Measurements from ENCODE around the gene NCOR2.

Gene NCOR2

DNA sequence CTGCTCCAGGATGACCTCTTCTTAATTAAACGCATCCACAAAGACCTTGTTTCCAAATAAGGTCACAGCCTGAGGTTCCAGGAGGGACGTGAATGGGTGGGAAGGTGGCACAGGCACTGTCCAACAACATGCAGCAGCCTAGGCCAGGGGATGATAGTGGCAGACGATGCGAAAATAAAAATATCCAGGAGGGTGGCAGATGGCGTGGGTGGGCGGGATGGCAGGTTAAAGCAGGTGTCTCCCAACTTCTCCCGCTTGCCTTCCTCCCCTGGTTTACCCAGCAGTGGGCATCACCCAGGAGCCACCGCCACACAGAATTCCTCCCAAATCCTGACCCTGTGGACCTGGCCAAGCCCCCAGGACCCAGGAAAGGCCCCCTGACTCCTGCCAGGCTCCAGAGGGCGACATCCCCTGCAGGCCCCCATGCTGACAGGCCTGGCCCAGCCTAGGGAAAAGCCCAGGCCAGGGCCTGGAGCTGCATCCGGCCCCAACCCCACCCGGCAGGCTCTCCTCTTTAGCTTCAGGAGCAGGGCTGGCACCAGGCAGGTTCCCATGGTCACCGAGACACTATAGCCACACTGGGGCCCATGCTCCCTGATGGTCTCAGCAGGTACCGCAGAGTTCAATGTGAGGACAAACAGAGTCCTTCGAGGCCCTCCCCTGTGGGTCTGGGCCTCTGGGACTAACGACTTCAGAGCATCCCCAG, 9.7 kb downstream of the NCOR2 start:
- no peak for DNase-seq

DNA sequence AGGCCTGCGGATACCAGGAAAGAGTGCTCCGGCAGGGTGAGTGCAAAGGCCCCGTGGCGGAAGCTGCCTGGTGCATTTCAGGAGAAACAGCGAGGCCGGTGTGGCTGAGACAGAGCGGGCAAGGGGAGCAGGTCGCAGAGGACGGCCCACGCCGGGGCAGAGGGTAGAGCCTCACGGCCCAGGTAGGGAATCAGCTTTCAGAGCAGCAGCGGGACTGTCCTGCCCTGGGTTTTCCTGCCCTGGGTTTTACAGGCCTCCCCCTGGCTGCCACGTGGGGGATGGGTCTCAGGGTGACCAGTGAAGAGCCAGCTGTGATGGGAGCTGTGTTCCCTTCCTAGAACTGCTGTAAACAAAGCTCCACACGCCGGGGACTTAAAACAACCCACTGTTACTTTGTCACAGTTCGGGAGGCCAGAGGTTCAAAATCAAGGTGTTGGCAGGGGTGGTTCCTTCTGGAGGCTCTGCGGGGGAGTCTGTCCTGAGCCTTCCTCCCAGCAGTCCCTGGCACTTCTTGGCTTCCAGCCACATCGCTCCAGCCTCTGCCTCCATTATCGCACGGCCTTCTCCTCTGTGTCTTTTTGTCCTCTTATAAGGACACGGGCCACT, 10.4 kb downstream of the NCOR2 start:
- DNase-seq: no peak

DNA sequence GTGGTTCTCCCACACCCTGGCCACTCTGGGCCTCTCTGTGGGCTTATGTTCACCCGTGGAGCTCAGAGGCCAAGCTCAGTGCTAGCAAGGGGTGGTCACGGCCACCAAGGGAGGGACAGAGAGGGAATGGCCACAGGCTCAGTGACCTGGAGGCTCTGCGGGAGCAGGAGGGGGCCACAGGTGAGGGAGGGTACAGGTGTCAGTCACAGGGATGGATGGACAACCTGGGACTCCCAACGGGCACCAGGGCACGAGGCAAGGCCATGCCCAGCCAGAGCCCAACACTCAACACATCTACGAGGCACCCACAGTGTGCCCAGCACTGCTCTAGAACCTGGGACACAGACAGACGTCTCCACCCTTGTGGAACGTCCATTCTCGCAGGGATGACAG, 11.3 kb downstream of the NCOR2 start:
- DNase-seq: no peak

DNA sequence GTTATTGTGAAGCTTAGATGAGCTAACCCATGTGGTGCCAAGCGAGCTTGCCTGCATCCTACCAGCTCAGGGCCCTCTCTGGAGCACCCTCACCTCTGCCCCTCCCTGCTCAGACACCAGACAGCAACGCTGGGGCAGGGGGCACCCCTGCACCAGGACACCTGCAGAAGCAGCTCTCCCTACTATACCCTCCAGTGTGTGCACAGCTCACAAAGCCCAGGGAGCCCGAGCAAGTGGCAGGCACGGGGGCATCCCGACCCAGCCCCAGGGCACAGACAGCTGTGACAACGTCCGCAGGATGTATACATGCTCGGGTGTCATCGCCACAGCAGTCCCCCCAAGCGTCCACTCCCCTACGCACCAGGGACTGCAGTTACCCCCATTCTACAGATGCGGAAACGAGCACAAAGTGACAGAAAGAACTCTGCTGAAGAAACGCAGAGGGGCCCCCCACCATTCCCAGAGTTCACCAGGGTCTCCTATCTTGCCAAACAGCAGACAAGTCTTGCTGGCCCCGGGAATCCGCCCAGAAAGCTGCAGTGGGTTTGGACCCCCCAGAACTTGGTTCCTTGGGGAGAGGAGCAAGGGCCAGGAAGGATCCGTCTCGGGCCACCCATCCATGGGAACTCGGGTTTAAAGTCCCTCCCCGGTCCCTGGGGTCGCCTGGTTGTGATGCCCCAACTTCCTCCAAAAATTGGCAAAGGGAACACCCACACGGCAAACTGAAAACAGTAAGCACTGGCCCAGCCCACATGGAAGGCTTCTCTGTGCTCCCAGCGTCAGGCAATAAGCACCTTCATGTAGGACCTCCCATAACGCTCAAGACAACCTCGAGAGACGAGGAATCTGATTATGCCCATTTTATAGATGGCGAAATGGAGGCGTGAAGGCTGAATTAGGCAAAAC, 12.0 kb downstream of the NCOR2 start:
- DNase-seq: no peak

DNA sequence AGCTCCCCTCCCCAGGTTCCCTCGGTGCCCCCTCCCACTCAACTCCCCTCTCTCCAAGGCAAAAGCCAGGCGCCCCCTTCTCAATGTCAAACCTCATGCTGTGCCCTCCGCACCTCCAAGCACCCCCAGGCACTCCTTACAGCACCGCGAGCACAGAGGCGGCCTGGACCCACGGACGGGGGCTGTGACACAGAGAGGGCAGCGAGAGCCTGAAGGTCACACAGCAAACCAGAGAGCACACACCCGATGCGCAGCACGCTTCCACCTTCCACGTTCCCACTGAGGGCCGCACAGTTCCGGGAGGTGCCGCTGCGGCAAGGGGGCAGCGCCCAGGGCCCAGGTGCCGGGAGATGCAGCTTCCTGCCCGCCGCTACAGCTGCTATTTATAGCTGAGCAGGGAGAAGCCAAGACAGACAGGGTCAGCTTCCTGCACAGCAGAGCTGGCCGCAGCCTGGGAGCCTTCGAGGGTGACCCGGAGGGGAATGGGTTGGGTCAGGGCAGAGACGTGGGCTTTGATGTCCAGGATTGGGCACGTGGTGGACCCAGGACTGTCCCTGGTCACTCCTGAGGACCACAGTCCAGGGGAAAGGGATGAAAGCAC, 12.9 kb downstream of the NCOR2 start:
- no peak for DNase-seq

DNA sequence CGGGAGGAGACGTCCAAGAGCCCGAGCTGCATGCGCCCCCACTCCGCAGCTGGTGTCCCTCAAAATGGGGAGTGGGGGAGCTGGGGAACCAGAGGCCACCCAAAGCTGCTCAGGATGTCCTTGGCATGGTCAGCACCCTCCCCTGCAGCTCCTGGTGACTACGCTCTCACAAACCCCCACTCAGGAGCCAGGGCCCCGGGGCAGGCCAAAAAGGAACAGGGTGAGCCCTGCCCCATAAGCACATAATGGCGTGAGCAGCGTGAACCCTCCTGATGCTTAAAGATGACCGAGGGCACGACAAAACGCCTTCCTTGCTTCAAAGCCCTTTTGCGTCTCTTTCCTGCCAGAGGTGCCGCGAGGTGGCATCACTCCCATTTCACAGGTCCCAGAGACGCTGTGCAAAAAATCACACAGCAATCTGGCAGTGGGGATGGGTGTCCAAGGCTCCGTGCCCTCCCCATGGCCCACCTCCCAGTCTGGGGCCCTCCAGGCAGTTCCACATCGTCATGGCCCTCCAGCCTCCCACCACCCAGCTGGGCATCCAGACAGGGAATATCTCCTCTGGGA, 13.5 kb downstream of the NCOR2 start:
- DNase-seq: no peak

DNA sequence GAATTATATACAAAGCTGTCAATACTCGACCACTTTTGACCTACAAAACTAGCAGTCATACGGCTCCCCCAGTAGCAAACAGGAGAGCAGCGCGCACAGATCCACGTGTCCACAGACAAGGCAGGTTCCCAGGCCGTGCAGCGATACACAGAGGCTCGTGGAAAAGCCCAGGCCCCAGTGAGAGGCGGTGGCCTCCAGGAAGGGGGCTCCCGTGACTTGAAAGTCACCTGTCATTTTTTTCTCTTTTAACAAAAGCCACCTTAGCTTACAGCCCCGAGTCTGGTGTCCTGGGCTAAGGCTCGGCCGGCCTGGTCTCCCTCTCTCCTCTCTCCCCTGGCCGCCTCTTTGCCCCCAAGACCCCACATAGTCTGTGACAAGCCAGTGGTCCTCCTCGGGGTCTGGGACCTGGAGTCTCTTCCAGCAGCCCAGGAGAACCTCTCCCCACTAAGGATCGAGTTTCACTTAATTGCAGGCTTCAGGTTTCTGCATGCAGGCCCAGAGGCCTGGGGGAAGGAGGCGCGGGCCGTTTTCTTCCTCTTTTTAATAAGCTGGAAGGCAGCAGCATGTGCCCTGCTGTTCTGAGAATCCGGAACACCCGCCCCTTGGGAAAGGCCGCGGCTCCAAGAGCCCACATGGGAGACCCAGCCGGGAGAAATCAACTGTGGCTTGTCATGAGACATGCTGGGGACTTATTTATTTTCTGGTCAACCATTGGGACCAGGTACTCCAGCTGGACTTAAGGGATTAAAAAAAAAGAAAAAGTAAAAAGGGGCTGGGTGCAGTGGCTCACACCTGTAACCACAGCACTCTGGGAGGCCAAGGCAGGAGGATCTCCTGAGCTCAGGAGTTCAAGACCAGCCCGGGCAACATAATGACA, 15.9 kb downstream of the NCOR2 start:
- DNase-seq: no peak

DNA sequence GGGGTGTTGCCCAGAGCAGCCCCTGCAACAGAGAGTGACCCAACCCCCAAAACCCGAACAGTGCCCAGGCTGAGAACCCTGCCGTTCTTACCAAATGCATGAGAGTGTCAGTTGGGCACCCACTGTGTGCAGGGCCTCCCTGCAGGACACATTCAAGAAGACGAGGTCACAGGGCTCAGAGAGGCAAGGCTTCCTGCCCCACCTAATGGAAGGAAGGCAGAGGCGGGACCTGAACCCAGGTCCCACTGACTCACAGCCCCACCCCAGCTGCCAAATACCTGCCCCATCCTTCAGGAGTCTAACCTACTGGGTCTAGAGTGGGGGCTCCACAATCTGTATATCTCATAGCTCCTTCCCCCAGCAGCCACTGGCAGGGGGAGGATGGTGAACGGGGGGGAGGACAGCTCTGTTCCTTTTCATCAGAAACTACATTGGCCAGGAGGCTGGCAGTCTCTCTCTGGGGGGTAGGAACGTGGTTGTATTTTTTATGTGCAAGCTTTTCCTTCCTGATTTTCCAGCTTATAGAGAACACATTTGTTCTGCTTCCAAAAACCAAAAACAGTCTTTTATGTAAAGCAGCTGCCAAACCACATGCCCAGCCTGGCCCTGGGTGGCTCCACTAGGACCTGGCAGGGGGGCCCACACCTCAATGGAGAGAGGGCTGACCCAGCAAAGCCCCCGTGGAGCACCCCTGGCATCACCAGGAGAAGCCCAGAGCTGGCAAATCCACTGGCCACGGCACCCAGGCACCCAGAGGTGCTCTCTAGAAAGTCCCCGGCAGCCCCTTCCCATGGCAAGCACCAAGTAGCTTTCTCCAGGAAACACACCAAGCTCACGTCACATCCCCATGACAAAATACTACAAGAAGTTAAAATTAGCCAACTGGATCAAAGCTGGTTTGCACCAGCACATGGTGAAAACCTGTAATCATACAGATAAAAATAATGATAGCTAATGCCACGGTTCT, 17.0 kb downstream of the NCOR2 start:
- no peak for DNase-seq

DNA sequence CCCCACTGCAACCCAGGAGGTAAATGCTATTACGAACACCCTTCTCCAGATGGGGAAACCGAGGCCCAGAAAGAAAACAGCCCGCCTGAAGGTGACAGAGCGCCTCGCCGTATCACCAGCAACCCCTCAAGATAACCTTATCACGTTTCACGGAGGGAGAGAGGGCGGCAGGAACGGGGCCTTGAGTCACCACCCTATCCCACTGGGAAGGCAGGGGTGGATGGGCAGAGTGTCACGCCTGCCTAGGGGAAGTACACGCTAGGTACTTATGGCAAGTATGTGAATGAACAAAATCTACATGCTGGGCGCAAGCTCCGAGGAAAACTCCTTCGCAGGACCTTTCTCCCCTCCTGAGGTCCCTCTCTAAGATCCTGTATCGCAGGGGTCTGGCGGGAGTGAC, 17.8 kb downstream of the NCOR2 start:
- no peak for DNase-seq

DNA sequence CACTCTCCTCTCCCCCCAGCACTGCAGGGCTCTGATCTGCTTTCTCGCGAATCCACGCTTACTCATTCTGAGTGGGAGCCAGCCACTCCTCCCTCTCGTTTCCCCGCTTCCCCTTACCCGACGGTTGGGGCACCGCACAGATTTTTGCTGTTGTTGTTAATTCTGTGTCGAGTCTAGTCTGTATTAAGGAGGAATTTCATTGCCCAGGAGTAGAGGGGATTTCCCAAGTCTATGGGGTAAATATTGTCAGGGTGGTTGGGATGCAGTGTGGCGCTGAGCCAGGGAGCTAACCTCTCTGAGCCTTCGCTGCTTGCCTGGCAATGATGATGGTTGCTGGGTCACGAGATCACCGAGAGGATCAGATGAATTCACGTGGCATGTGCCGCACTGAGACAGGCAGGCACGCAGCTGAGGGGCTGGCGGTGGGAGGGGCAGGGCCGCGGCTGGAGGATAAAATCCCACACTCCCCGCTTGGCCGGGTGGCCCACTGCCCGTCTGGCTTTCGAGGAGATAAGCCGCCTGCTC, 18.5 kb downstream of the NCOR2 start:
- DNase-seq: no peak

DNA sequence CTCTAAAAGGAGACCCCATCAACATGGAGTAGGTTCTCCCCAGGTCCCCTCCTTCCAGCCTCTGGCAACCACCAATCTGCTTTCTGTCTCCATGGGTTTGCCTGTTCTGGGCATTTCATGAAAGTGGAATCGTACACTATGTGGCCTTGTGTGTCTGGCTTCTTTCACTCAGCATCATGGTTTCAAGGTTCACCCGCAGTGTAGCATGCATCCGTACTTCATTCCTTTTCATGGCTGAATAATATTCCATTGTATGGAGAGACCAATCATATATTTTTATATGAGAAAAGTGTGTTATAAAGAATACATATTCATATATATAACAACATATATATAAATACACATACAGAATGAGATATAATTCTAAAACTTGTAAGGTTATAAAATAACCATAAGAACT, 19.8 kb downstream of the NCOR2 start:
- no peak for DNase-seq

DNA sequence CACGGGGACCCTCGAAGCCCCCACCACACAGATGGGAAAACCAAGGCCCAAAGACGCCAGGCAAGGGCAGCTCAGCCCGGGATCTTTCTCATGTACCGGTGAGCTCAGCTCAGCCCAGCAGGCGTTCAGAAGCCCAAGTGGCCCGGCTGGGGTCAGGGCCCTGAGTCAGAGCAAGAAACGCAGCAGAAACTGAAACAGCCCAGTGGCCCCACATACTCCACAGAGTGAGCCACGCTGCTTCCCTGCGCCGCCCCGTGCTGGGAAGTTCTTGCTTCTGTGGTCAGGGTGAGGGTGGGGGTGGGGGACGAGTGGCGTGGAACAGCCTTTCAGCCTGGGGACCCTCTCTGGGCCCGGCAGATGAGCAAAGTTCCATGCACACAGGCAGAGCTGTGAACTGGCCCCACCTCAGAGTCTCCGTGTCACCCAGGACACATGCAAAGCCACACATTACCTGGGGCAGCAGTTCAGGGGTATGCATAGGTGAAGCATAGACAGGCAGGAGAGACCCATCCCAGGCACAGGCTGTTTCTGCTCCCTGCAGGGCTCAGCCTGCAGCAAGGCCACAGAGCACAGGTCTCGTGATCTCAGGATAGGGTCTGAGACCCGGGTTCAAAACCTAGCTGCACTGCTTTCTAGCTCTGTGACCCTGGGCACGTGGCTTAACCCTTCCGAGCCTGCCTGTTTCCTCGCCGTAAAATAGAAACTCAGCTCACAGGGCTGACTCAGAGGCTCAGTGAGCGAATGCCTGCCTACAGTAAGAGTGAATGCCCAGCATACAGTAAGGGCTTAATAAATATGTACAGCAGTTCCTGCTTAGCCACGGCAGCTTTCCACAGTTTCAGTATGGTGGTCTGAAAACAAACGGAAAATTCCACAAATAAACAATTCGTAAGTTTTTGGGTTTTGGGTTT, 21.6 kb downstream of the NCOR2 start:
- peak; percentile 76 for DNase-seq

DNA sequence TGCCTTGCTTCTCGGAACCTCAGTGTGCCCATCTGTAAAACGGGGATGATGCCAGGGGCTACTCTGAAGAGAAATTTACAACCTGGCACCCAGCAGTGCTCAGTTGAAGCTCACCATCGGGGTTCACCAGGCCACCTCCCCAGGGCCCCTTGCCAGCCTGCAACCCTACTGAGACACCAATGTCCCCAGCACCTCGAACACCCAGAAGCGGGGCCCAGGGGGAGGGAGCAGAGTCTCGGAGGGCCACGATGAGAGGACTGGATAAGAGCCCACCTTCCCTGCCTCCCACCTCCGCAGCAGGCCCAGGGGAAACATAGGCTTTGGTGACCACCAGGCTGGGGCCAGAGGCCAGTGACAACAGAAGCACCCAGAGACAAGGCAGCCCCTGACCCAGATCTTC, 22.4 kb downstream of the NCOR2 start:
- no peak for DNase-seq

DNA sequence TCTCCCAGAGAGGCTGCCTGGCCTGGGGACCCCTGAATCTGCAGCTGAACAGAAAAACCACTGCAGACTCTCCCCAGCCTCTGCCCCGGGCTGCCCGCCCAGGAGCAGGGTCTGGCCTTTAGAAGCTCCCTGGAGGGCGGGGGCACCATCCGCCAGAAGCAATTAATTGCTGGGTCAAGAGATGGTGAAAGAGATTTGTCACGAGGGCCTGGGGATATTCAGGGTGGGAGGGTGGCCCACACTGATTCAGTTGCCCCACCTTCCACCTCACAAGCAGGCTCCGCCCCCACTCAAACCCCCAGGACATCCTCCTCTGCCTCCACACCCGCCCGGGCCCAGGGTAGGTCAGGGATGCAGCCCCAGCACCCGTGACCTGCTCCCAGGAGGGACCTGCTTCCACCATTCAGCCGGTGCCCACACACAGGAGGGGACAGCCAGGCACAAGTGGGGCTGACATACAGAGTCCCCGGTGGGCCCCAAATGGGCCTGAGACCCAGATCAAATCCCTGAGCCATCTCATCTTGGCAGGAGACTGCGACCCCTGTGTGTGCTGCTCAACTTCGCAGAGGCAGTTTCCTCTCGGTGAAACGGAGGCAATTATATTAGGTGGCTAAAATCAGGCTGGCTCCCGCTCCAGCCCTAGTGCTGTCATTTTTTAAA, 23.0 kb downstream of the NCOR2 start:
- no peak for DNase-seq

DNA sequence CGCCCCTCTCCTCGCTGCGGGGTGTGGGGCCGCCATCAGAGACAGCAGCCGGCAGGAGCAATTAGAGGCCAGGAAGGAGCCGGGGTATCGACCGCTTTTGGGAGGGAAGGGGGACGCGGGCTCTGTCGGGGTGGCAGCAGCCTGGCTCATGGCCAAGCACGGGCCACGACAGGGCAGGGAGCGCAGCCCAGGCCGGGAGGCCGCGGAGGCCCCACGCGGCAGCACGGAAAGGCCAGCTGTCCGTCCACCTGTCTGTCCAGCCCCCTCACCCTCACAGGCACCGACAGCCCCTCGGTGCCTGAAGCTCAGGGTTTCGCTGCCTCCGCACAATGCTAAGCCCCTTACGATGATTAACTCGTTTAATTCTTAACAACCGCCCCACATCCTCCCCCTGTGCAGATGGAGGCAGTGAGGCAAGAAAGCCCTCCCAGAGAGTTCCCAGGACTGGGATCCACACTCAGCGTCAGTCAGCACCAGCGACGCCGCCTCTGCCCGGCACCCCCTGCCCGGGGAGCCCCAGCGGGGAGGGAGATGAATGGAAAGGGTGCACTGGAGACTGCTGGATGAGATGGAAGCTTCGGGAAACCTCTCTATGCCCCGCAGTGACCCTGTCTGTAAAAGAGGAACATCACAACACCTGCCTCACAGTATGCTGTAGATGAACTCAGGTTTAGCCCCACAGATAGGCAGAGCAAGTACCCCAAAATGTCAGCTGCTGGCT, 23.7 kb downstream of the NCOR2 start:
- no peak for DNase-seq

DNA sequence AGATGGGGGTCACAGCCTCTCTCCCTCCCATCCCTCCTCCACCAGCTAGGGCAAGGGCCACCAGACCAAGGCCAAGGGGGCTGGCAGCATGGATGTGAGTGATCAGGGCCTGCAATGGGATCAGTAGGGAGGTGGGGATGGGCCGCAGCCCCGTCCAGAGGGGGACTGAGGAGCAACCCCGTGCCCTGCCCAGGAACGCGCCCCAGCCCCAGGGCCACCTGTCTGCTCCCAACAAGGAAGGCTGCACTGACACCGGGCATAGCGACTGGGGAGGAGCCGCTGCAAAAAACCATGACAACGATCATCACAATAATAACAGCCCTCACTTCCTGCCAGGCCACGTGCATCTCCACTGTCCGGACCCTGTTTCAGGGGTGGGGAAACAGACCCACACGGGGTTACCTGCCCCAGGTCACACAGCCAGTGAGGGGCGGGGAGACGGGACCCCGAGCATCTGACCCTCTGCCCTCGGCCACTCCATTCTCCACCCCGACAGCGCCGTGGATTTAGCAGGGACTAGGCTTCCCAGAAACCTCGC, 24.3 kb downstream of the NCOR2 start:
- no peak for DNase-seq

DNA sequence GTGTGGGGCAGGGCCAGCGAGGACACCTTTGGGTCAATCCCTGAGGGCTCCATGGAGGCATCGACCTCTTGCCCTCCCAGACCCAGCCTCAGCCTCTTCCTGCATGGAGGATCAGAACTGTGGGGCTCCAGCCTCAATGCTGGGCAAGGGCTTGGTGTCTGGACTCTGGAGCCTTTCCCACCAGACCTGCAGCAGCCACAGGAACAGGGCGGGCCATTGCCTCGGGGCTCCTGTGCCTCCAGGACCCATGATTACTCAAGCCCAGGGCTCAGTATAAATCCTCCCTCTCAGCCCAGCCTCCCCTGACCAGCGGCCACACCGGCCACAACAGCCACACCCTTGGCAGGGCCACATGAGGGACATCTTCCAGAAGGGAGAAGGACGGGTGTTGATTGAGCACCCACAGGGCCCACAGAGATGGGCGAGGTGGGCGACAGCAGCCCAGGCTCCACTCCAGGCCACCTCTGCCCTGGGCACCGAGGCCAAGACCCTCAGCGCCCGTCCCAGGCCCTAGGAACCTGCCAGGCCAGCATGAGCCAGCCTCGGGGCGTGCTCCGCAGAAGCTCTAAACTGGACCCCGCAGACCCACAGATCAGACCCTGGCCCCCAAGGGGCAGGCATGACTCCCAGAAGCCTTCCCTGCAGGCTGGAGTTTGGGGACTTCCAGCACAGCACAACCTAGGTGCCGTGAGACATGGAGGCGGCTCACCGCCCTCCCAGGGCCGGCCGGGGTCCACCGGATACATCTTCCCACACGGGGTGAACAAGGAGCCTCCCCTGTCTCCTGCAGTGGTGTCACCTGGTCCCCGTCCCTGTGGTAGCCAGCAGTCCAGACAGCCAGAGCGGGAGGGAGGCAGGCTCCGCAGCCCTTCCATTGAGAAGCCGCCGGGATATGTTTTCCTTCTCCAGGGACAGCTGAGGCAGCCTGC, 25.1 kb downstream of the NCOR2 start:
- DNase-seq: no peak
